8988T (cell line): ENCODE data around the gene LRP1B.
"Not testable (repeated sequence)": the region's sequence is repeated elsewhere in the genome, so short reads cannot be mapped to it uniquely, and the experiment has no call there.

Experiments
- DNase-seq: peaks from one replicate; pipeline ENCODE4 v3.0.0; 2011

LRP1B gene

DNA sequence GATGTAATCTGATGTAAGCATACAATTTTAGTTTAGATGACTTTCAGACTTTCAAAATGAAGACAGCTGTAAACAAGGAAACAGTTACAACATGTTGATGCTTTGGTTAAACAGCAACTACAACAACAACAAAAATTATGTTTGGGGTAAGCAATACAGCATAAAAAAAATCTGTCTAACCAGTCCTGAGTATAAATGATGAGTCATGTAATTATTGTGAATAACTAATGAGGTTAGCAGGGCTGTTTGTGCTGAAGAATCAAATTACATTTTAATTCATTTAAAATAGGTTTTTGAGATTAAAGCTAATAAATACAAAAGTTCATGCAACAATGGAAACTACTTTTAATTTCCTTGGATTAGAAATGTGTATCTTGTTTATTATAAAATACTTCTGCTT is 266.9 kb downstream of the LRP1B start:
- DNase-seq = no peak

DNA sequence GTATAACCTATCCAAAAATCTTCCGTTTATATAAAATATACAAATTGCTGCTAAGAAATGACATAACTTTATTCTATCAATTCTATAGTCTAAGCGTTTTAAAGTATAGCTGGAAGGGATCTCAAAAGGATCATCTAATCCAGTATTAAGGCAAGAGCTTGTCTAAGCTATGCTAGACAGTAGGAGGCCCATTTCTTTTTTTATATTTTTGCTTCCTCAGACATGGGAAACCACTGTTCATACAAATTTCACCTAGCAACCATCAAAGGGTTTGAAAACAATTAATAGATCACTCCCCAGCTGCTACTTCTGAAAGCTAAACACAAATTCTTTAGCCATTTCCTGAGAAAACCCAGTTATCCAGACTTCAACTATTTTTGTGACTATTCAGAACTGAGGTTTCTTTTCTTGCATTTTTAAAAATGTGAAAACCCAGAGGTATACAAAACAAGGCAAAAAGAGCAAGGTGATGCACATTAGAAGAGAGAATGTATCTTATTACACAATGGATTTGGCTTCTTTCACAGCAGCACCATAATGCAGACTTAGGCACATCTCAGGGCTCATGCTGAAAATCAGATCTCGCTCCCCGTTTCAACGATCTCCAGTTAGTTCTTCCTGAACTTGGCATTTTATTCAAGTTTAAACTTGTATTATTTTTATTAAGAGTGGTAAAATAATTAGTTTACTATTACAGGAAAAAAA is 274.4 kb downstream of the LRP1B start:
- no peak for DNase-seq

DNA sequence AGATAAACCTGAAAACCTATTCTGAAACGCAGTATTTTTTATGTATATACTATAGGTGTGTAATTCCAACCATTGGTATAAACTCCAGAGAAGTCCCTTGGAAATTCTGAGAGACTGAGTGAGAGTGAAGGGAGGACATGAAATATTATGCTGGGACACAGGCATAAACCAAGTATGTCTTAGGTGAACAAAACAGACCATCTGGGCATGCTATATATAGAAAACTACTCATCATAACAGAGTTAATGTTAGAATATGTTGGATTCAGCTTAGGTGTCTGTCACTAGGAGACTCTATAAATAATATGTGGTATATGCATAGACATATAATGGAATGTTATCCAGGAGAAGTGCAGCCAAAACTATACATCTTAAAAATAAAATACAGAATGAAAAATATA is 282.6 kb downstream of the LRP1B start:
- DNase-seq = no peak

DNA sequence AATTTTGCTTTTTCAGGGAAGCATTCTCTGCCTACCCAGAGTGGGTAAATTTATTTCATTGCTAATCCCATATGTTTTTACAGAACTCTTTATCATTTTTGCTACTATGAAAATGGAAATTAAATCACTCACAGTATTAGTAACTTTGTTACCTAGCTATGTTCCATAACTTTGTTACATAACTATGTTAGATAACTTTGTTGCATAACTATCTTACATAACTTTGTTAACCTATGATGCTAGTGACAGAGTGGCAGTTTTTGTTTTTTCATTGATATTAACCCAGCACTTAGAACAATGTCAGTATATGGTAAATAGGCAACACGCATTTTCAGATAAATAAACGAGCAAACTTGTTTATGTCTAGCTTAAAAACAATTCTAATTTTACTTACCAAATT is 286.6 kb downstream of the LRP1B start:
- no peak for DNase-seq

DNA sequence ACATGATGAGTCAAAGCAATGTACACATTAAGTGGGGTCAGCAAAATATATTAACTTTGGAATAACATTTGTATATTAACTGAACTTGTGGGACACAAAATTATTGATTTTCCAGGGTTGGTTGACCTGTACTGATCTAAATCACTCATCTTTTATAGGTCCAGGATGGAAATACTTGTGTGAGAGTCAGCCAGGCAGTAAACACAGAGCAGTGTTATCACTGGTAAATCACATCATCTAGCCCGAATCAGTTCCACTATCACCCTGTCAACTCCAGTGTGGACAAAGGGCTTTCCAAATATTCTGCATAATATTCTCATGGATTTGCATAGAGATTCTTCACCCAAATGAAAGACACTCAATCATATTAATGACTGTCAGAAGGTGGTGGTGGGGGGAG is 295.7 kb downstream of the LRP1B start:
- no peak for DNase-seq

DNA sequence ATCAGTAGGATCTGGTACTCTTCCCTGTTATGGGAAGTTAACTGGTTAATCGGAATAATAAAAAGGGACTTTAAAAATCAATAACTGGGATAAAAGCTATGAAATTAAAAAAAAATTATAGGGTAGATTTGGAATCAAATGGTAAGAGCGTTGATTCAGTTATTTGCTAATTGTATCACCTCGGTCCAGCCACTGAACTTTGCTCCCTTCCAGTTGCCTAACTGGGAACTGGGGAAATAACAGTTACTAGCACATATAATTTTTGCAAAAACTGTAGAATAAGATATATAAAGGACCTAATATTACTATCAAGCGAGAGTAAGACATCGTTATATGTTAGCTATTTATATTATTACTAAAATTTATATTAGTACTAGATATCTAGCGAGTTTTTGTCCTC is 302.1 kb downstream of the LRP1B start:
- DNase-seq = no peak

DNA sequence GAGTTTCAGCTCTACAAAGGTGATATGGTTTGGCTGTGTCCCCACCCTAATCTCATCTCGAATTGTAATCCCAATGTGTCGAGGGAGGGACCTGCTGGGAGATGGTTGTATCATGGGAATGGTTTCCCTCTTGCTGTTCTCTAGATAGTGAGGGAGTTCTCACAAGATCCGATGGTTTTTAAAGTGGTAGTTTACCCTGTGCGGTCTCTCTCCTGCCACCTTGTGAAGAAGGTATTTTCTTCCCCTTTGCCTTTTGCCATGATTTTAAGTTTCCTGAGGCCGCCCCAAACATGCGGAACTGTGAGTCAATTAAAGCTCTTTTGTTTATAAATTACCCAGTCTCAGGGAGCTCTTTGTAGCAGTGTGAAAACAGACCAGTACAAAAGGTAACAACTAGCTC is 306.0 kb downstream of the LRP1B start:
- DNase-seq = no peak

DNA sequence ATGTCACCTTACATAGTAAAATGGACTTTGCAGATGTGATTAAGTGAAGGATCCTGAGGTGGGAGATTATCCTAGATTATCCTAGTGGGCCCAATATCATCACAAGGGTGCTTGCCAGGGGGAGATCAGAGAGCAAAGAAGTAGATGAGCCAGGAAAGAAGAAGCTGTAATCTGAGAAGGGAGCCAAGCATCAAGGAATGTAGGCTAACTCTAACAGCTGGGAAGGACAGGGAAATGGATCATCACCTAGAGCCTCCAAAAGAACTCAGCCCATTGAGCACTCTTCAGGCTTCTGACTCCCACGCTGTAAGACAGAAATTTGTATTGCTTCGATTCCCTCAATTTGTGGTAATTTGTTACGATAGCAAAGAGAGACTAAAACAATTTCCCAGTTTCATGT is 309.9 kb downstream of the LRP1B start:
- DNase-seq = no peak

DNA sequence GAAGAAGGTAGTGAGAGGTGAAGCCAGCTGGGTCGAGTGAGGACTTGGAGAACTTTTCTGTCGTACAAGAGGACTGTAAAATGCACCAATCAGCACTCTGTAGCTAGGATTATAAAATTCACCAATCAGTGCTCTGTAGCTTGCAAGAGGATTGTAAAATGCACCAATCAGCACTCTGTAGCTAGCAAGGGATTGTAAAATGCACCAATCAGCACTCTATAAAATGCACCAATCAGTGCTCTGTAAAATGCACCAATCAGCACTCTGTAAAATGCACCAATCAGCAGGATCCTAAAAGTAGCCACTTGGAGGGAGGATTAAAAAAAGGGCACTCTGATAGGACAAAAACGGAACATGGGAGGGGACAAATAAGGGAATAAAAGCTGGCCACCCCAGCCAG is 315.5 kb downstream of the LRP1B start:
- not testable (repeated sequence) for DNase-seq

DNA sequence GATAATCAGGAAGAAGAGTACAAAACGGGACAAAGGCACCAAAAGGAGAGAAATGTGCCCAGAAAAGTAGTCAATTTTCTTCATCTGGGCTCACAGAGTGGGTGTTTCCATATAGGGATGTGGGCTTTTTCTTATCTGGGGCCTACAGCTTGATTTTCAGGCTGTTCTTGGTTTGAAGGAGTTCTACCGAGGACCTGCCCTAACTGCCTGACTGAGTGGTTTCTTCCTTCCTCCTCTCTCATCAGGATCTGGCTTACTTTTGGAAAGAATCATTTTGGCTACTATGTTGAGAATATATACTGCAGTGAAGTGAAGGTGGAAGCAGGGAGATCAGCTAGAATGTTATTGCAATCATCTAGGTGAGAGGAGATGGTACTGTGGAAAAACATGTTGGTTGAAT is 316.7 kb downstream of the LRP1B start:
- DNase-seq = no peak

DNA sequence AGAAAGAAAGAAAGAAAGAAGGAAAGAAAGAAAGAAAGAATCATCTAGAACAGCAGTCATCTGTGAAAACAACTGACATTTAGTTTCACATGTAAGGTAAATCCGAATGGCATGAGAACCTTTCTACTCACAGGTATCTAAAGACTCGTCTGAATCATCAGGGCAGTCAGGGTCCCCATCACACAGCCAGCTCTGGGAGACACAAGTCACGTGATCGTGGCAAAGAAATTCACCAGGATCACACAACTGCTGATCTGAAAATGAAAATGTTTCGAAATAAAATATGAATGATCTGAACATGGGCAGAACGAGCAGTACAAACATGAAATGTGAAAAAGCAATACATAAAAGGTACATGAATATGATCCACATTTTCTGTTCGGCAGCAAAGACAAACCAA is 320.7 kb downstream of the LRP1B start:
- DNase-seq = no peak

DNA sequence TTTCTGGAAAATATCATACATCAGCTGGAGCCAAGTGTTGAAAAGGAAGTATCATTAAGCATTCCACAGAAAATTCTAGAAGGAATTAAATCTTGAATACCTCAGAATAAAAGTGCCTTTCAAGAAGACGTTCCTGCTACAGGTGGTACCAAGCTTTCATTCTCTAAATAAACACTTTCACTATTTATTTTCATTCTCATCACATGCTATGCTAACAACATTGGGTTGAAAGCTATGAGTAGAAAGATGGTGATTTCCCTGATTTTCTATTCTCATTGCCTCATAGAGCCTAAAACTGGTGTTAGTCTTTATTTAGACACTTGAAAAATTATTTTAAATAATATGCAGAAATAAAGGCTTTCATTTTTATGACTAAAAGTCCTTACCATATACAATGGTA is 324.7 kb downstream of the LRP1B start:
- DNase-seq = no peak

DNA sequence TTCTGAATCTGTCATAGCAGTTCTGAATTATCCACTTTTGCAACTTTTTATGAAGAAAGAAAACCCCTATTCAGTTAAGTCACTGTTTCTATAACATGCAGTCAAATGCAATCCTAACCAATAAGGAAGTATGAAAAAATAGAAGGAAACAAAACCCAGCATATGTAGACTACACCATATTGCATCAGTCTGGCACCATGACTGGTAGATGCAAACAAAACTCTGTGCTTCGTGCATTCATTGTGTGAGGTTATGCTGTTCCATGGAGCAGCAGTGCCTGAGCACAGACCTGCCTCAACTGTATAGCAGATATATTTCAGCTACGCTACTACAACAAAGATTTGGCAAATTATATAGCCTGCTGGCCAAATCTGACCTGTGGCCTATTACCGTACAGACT is 325.5 kb downstream of the LRP1B start:
- no peak for DNase-seq

DNA sequence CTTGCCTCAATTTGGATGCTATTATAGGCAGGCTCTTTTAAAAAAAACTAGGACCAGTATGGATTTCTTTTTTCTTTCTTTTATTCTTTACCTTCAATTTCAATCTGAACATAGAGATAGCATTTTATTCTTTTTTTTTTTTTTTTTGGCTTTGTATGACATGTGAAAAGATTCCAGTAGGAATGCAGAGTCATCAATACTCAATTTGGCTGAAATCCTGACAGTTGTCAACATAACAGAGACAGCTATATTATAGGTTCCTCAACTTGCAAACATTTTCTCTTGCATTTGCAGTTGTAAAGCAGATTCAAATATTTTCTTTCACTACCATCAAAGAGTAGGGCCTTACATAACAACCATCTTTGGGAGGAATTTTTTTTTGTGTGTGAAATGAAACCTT is 334.4 kb downstream of the LRP1B start:
- DNase-seq = no peak

DNA sequence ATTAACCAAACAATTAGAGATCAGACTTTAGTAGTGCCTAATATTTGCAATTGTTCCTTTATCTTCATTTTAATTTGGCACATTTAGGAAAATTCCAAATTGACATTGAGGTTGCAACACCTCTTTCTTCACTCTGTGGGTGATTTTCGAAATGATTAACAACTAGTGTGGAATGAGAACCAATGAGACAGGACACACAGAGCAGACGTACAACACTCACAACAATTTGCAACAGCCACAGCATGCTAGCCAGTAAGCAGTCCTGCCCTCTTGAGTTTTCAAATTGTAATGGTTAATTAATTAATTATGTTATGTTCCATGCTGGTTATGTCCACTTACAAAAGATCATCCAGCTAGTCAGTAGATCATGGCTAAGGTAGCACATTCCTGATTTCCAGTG is 339.3 kb downstream of the LRP1B start:
- DNase-seq = no peak

DNA sequence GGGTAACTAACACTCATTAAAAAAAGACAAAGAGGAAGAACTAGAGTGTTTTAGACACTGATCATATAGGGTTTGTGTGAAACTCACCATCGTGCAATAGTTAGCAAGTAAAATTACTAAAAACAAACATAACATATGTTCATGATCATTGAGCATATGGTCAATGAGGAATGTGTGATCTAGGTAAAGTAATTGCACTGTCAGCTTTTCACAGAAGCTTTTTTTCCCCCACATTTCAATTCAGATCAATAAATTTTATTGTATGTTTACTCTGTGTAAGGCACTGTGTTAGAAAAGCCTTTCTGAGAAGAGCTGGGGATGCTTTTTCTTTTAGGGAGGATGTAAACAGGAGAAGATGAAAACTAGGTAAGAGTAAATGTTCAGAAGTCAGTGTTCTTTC is 348.2 kb downstream of the LRP1B start:
- DNase-seq = no peak

DNA sequence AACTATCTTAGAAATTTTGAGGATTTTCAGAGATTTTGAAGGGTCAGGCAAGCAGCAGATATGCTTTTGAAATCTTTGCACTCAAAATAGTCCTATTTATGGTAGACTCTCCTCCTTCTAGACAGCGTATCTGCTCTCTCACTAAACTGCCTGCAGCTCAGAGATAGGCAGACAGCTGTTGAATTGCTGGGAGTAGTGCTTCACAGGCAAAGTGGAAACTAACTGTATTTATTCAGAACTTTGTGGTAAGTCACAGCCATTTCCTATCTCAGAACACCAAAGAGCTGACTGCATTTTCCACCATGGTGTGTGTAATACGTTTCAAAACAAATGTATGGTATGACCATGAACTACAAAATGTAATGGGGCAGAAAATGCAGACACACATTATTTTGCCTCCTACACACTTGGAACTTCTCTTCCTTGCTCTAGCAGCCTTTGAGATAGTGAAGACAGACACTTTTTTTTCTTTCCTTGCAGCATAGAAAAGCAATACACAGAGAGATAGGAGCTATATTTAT is 352.4 kb downstream of the LRP1B start:
- no peak for DNase-seq

DNA sequence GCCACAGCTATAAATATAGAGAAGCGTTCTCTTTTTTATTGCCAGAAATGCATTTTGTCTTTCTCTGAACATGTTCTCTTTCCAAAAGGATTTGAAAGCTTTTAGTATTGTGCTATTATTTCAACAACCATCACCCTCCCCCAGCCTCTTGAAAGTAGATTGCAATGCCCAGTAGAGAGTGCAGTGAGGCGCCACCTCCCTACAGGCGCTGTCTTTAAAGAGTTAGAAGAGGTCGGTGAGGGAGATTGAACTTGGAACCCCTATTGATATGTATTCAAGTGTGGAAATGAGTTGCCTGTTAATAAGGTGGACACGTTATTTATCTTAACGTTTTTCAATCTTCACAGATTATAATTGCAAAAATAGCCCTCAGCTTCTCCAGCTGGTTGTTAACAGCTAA is 360.3 kb downstream of the LRP1B start:
- DNase-seq = no peak

DNA sequence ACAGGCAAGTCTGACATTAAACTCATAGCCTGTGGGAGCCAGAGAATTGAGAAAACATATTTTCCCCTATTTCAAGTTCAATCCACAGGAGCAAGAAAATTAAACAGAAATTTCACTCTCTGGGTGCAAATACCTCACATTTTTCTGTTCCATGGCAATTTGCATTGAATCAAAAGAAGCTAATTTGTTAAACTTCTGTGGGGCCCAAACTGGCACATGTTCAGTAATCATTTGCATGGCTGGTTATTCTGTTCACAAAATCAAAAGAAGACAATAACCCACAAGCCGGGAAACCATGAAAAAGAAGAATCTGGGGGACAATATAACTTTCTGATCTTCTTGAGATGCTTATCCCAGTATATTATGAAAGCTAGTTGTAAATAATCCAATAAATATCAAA is 363.1 kb downstream of the LRP1B start:
- no peak for DNase-seq

DNA sequence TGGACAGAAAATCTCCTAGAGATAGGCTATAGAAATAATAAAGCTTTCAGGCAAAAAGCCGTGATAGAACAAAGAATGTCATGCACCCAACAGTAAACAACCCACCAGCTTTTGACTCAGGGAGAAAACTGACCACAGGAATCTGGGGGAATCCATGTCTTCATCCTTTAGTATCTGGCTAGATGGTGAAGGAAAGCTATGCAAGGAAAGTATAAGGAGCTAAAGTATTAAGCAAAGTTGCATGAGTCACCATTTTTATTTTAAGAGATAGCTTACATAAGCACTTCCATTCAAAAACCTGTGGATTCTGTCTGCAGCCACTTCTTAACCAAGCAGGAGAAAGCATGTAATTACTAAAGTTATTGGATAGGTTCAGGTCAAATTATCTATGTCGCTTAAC is 363.8 kb downstream of the LRP1B start:
- no peak for DNase-seq

DNA sequence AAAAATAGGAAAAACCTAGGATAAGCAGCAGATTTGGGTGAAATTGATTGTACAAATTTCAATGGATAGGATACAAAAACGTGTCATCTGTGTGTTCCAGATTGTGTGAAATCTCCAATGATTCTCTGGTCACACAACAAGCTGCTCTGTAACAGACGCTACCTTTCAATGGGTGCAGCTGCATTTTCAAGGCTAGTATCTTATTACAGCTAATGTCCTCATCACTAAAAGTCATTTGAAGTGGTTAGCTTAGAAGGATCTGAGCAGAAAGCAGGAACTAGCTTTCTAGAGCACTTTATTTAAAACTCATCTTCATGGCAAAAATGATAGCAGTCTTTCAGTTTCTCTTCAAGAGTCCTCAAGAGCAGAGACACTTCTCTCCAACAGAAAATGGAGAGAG is 364.6 kb downstream of the LRP1B start:
- DNase-seq = no peak

DNA sequence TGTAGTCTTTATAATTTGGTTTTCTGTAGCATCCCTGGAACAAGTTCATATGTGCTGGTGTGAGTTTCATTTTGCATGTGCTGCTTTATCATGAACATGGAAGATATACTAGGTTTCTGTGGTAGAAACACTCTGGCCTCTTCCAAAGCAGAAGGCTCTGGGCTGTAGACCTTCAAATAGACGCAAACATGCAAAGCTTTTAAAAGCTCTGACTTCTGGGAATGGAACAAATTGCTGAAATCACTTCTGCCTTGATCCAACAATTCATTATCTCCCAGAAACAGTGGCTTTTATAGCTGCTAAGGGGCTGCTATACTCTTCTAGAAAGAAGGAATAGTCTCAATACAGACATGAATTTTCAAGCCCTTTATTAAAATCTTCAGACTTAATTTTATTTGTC is 382.2 kb downstream of the LRP1B start:
- DNase-seq = no peak

DNA sequence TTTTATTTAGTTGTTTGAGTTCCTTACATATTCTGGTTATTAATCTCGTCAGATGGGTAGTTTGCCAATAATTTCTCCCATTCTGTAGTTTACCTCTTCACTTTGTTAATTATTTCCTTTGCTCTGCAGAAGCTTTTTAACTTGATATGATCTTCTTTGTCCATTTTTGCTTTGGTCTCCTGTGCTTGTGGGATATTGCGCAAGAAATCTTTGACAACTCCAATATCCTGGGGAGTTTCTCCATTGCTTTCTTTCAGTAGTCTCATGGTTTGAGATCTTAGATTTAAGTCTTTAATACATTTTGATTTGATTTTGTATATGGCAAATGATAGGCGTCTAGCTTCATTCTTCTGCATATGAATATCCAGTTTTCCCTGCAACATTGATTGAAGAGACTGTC is 389.2 kb downstream of the LRP1B start:
- DNase-seq = no peak

DNA sequence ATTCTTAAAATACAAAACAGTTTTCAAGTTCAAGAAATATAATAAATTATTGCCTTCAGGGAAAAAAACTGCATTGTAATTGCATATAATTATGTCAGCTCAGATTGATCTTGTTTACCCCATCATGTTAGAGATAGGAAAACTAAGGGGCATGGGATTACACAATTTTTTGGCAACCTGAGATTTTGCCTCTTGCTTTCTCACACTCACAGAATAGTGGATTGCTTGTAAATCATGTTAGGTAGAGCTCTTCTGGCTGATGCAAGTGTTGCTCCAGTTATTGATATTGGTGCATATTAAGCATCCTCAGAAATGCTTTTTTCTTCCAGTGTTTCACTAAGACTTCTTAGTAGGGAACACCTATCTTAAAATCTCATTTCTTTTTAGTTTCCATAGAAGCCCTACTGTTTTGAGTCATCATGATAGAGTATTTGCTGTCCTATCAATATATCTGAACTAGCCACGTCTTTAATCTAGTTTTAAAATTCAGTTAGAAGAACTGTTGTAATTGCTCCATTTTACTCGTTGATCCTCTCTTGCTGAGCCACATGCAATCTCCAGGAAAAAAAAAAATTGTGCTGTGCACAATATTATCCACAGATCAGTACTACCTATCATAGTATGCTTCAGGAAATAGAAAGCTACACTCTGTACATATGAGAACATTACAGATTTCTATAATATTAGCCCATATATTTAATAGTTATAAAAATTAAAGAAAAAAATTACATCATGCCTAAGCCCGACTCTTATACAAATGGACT is 393.1 kb downstream of the LRP1B start:
- DNase-seq = no peak

DNA sequence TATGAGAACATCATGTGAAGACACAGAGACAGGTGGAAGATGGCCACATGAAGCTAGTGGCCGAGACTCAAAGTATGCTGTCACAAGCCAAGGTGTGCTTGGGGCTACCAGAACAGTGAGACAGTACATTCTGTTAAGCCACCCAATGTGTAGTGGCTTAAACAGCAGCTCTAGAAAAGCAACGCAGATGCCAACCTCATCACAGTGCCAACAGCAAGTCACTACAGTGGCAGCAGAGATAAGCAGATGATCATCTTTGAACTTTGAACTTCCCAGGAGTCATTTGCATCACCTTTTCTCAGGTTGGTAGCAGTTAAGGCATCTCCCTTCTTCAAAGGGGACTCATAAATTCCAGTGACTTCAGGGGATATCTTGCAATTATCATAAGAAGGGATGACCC is 394.4 kb downstream of the LRP1B start:
- DNase-seq = no peak
